Lower leg skin (tissue), 3 donors: Measurements from ENCODE around the gene ARHGAP24.

Experiments
- POLR2A ChIP-seq, 2 donors: fragments of 450-650 bp; IDR thresholded peaks; one replicate each; pipeline ENCODE4 v1.6.1; 2016 to 2017; ENCODE audit warnings: antibody characterized with exemption in 2 of 2, mild to moderate bottlenecking in 1 of 2, moderate library complexity in 1 of 2
- TF ChIP-seq, protein P1 (sequence below), 3 donors: fragments of 450-650 bp; IDR thresholded peaks; one replicate each; pipeline ENCODE4 v1.5.1; 2016; ENCODE audit warnings: antibody characterized with exemption in 3 of 3, mild to moderate bottlenecking in 3 of 3, moderate library complexity in 2 of 3

DNA sequence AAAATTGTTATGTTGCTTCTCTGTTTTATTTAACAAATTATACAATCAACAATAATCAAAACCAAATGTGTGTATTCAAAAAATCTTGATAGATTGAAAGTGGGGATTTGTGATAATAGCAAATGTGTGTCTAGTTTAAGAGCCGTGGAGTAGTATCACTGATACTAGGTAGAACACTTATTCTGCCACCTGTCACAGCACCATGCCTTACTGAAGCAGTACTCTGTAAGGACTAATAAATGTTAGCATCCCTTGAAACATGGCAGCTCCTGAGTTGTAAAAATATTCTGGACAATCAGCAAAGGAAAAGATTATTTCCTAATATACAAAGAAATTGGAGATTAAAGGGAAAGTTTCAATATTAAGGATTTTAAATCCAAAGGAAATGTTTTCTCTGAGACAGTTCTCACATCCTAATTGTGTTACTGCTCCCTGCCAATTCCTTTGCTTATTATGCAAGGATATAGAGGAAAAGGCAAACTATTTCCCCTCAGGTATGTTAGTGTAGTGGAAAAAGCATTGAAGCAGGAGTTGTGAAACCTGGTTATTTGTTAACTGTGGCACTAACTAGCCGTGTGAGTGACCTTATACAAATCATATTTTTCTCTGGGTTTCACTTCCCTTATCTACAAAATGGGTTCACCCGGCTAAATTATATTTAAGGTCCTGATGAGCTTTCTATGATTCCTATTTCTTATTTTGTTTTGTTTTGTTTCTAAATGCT lies 303.1 kb downstream of the ARHGAP24 start:
- TF ChIP-seq, protein P1, sequence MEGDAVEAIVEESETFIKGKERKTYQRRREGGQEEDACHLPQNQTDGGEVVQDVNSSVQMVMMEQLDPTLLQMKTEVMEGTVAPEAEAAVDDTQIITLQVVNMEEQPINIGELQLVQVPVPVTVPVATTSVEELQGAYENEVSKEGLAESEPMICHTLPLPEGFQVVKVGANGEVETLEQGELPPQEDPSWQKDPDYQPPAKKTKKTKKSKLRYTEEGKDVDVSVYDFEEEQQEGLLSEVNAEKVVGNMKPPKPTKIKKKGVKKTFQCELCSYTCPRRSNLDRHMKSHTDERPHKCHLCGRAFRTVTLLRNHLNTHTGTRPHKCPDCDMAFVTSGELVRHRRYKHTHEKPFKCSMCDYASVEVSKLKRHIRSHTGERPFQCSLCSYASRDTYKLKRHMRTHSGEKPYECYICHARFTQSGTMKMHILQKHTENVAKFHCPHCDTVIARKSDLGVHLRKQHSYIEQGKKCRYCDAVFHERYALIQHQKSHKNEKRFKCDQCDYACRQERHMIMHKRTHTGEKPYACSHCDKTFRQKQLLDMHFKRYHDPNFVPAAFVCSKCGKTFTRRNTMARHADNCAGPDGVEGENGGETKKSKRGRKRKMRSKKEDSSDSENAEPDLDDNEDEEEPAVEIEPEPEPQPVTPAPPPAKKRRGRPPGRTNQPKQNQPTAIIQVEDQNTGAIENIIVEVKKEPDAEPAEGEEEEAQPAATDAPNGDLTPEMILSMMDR (IDR thresholded peaks at IDR 0.05): no peak
- TF ChIP-seq POLR2A (IDR thresholded peaks at IDR 0.05): no peak
